Ectodermal cell (in vitro differentiated cells): ENCODE results near the gene SCYGR1.
"Not testable (repeated sequence)": the region's sequence is repeated elsewhere in the genome, so short reads cannot be mapped to it uniquely, and the experiment has no call there.

ENCODE experiments used
- H3K27ac ChIP-seq: 2 replicates; pipeline ENCODE4 v1.7.0; 2013; ENCODE audit warnings: mild to moderate bottlenecking, low read depth, low read length; ENCODE audit not compliant: insufficient read depth, poor library complexity, severe bottlenecking
- H3K27me3 ChIP-seq: 2 replicates; pipeline ENCODE4 v1.7.0; 2013; ENCODE audit warnings: mild to moderate bottlenecking, low read length; ENCODE audit not compliant: insufficient read depth, control insufficient read depth, poor library complexity, severe bottlenecking
- H3K36me3 ChIP-seq: one replicate; pipeline ENCODE4 v1.7.0; 2013; ENCODE audit warnings: low read length; ENCODE audit not compliant: control insufficient read depth, insufficient read depth
- H3K4me1 ChIP-seq: one replicate; pipeline ENCODE4 v1.7.0; 2013; ENCODE audit warnings: low read length; ENCODE audit not compliant: control insufficient read depth, insufficient read depth
- H3K4me3 ChIP-seq: 2 replicates; pipeline ENCODE4 v1.7.0; 2013; ENCODE audit warnings: low read depth, low read length, control low read depth; ENCODE audit not compliant: insufficient read depth
- H3K9me3 ChIP-seq: 2 replicates; pipeline ENCODE4 v1.7.0; 2013; ENCODE audit warnings: mild to moderate bottlenecking, low read length, moderate library complexity; ENCODE audit not compliant: control insufficient read depth
- WGBS, 2 experiments: methylation state at CpG; one replicate each; pipeline ENCODE4 v1.1.7; 2013; ENCODE audit warnings: missing lambda C conversion rate in 2 of 2; 5-methylcytosine and 5-hydroxymethylcytosine counted together

Gene SCYGR1

DNA sequence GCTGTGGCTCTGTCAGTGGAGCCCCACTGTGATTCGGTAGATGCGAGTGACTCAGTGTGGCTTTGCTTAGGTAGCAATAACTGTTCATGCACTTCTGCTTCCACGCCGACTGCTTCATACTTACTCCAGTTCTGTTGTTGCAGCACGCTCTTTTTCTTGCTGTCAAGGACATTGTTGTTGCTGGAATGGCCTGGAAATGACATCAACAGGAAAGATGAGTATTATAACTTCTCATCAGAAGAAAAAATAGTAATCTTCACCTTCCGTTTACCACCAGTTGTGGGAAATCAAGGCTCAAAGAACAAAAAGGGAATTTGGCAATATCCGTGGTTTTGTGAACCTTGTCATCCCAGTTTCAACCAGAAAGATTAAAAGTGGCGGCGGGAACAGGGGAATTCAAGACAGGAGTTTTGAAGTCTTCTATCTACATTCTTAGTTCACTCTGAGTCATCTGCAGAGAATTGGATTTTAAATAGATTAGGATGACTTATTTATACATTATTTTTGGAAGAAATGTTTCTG is 16.9 kb downstream of the SCYGR1 start:
- H3K9me3 ChIP-seq: no peaks in the 10 kb centered on the region
- no peaks in the 10 kb centered on the region for H3K4me1 ChIP-seq
- H3K27ac ChIP-seq: no peak overlapping the region
- no peaks in the 10 kb centered on the region for H3K36me3 ChIP-seq
- H3K4me3 ChIP-seq: no peak overlapping the region
- WGBS, 2 experiments: 94% methylated on average over 9 of the region's 9 CpGs
- H3K27me3 ChIP-seq: no peaks in the 10 kb centered on the region

DNA sequence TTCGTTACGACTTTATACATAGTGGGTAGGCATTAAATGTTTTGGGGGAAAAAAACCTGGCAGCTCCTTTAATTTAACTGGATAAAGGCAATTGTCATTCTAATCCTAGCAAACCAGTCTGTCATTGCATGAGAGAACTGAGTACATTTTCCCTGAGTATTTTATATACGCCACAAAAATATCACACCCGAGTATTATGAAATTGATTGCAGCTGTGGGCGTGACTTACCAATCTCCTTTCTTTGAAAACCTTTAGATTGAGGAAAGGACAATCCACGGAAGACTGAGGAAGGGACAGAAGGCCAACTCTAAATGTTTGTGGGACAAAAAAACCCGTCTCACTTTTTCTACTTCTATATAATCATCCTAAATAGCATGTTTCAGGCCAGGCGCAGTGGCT is 17.7 kb downstream of the SCYGR1 start:
- Histone ChIP-seq H3K9me3 (no peaks in the 10 kb centered on the region), H3K4me1 (no peaks in the 10 kb centered on the region), H3K27me3 (no peaks in the 10 kb centered on the region), H3K27ac (no peak overlapping the region), H3K36me3 (no peaks in the 10 kb centered on the region), H3K4me3 (no peak overlapping the region)
- WGBS, 2 experiments: 90 to 93% methylated on average over 8 of the region's 8 CpGs

DNA sequence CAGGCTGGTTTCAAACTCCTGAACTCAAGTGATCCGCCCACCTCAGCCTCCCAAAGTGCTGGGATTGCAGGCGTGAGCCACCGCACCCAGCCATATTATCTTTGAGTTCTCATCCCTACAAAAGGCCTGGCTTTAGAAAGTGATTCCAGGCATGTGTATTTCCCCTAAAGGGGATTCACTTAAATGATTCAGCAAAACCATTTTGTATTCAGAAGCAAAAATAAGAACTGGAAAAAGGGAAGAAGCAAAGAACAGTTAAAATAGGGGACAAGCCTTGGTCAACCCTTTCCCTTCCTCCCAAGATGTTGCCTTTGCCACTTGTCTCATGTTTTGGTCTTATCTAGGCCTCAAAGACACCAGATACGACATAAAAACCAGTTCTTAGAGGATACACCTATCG is 19.2 kb downstream of the SCYGR1 start:
- no peaks in the 10 kb centered on the region for H3K4me1 ChIP-seq

DNA sequence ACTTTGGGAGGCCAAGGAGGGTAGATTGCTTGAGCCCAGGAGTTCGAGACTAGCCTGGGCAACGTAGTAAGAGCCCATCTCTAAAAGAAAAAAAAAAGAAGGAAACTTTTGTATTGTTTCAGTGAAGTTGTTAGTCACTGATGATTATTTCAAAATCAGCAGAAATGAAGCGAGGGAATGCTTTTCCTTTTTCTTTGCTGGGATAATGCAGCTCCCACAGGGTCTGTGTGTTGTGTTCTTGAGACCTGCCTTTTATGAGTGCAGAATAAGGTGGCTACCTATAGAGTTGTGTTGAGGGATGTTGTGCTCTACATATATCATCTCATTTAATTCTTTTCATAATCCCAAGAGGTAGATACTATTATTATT is 20.3 kb downstream of the SCYGR1 start:
- no peak overlapping the region for H3K27ac ChIP-seq
- H3K36me3 ChIP-seq: no peaks in the 10 kb centered on the region
- no peaks in the 10 kb centered on the region for H3K27me3 ChIP-seq
- no peaks in the 10 kb centered on the region for H3K4me1 ChIP-seq
- H3K4me3 ChIP-seq: no peak overlapping the region
- WGBS, 2 experiments: 86 to 91% methylated on average over 3 of the region's 3 CpGs
- no peaks in the 10 kb centered on the region for H3K9me3 ChIP-seq

More for the DNA sequence above, 19.2 kb downstream of the SCYGR1 start:
- Histone ChIP-seq H3K9me3 (no peaks in the 10 kb centered on the region), H3K36me3 (no peaks in the 10 kb centered on the region), H3K4me3 (no peak overlapping the region), H3K27me3 (no peaks in the 10 kb centered on the region), H3K27ac (no peak overlapping the region)
- 91 to 96% methylated on average over 5 of the region's 5 CpGs for WGBS, 2 experiments

DNA sequence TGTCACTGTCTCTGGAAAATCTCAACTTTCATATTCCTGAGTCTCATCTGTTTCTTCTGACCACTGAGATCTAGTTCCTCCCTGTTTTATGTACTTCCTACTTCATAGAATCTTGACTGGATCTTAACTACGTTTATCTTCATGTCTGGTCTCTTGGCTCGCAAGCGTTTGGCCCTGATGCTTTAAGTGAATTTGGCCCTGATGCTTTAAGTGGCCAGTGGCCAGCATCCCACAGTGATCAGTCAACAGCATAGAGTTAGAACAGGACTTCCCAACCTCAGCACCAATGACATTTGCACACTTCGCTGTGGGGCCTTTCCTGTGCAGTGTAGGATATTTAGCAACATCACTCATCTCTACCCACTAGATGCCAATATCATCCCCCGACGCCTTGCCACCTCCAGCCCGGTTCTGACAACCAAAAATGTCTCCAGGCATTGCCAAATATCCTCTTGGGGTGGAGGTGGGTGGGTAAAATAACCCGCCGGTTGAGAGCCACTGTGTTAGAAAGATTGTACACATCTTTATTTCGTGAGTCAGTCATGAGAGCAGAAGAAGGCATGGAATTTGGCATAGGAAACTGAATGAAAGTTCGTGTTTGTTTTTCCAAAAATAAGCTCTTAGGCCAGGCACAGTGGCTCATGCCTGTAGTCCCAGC is 20.9 kb downstream of the SCYGR1 start:
- Histone ChIP-seq H3K36me3 (no peaks in the 10 kb centered on the region), H3K27ac (no peak overlapping the region), H3K4me1 (no peaks in the 10 kb centered on the region), H3K9me3 (no peaks in the 10 kb centered on the region), H3K4me3 (no peak overlapping the region), H3K27me3 (no peaks in the 10 kb centered on the region)
- WGBS, 2 experiments: 89 to 94% methylated on average over 11 of the region's 11 CpGs

DNA sequence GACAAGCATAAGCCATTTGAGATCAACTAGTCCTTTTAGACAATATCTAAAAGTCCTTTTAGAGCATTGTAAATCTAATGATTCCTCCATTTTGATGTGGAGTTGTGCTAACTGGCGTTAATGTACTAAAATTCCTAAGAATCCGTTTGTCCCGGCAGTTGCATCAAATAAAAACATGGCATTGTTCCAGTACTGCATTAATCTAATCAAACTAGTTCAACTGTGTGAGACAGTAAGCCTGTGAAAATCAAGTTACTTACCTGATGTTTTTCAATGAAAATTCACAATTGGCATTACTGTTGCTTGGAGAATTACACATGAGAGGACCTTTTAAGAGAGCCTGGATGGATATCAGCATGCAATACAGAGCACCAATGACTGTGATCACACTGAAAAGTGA is 21.9 kb downstream of the SCYGR1 start:
- H3K36me3 ChIP-seq: no peaks in the 10 kb centered on the region
- H3K27me3 ChIP-seq: no peaks in the 10 kb centered on the region
- no peaks in the 10 kb centered on the region for H3K4me1 ChIP-seq
- no peaks in the 10 kb centered on the region for H3K9me3 ChIP-seq
- no peak overlapping the region for H3K27ac ChIP-seq
- no peak overlapping the region for H3K4me3 ChIP-seq
- 94 to 97% methylated on average over 3 of the region's 3 CpGs for WGBS, 2 experiments

DNA sequence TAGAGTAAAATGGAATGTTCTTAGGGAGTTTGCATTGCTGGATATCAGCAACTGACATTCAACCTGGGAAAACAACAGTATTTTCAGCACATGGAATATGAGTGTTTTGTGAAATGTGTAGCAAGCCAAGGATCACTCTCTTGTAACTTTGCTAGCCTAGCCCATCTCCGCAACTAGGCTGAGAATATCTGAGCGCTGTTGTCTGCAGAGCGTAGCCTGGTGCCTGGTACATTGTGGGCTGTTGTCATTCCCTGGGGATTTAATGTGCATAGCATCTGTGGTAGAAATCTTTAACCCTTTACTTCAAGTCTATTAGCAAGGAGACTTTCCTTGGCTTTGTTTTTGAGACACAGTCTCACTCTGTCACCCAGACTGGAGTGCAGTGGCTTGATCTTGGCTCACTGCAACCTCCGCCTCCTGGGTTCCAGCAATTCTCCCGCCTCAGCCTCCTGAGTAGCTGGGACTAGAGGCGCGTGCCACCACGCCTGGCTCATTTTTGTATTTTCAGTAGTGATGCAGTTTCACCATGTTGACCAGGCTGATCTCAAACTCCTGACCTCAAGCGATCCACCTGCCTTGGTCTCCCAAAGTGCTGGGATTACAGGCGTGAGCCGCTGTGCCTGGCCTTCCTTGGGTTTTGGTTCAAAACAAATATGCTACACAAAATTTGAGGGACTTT is 23.0 kb downstream of the SCYGR1 start:
- H3K27ac ChIP-seq, H3K36me3 ChIP-seq, H3K9me3 ChIP-seq, H3K4me3 ChIP-seq, H3K27me3 ChIP-seq, H3K4me1 ChIP-seq: not testable (repeated sequence)
- 88 to 94% methylated on average over 11 of the region's 11 CpGs for WGBS, 2 experiments

DNA sequence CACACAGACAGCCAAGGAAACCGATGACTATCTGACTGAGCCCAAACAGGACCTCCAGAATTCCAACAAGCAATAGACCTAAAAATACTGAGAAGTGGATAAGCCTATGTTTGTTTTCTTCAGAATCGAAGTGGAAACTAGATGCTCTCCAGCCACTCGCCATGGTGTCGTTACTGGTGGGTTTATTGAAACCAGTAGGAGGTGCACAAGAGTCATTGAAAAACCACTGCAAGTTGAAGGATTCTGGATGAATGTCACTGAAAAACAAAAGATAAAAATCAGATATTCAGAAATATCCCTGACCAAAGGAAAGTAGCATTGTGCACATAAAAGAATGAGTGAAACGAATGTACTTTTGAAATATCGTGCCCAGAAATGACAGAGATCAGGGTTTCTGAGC is 24.0 kb downstream of the SCYGR1 start:
- Histone ChIP-seq H3K9me3 (no peaks in the 10 kb centered on the region), H3K36me3 (peaks cover 4% of the 10 kb centered on the region), H3K27ac (no peak overlapping the region), H3K4me3 (no peak overlapping the region), H3K27me3 (no peaks in the 10 kb centered on the region), H3K4me1 (no peaks in the 10 kb centered on the region)
- WGBS, 2 experiments: 92 to 95% methylated on average over 6 of the region's 6 CpGs

DNA sequence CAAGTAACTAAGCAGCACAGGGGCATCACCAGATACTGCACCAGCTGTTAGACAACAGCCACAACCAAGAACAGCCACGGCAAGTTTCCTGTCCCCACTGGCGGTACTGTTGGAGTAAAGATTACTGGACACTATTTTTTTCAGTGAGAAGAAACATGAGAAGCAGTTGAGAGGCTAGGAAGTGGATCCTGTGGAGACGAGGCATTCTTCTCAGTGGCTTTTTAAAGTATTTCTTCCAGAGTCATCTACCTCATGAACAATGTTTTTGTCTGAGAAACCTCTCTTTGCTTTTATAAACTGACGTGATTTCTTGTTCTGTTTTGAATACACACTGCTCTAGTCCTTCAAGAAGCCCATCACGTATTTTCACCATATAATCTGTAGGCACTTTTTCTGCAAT is 27.4 kb downstream of the SCYGR1 start:
- Histone ChIP-seq H3K27ac (no peak overlapping the region), H3K36me3 (peaks cover 21% of the 10 kb centered on the region), H3K9me3 (no peaks in the 10 kb centered on the region), H3K27me3 (no peaks in the 10 kb centered on the region), H3K4me3 (no peak overlapping the region), H3K4me1 (no peaks in the 10 kb centered on the region)
- WGBS, 2 experiments: 91 to 95% methylated on average over 5 of the region's 5 CpGs

DNA sequence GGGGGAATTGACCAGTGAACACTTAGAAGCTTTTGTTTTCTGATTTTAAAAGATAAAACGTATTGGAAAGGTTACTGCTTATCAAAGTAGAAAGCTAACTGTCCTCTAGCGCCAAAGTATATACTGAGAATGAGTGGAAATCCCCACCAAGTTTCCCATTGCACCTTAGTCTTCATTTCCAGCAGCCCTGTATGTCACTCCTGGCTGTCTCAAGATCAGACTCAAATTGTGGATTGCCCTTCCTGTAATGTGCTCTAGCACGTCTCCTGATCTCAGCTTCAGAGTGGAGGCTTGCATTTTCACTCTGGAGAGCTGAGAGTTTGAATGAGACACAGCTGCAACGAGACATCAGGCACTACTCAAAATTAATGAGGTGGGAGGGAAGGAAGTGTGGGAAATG is 36.1 kb downstream of the SCYGR1 start:
- 90 to 93% methylated on average over 4 of the region's 4 CpGs for WGBS, 2 experiments
- Histone ChIP-seq H3K9me3 (no peaks in the 10 kb centered on the region), H3K36me3 (peaks cover 12% of the 10 kb centered on the region), H3K4me3 (no peak overlapping the region), H3K27me3 (no peaks in the 10 kb centered on the region), H3K27ac (no peak overlapping the region), H3K4me1 (no peaks in the 10 kb centered on the region)
